HG02943 (cell line): ENCODE measurements around the gene XAB2.

Source experiments
- ATAC-seq: cut with Tn5 transposase; IDR thresholded peaks from one replicate; pipeline ENCODE4 v1.9.1; 2021; ENCODE audit warnings: mild to moderate bottlenecking, low read depth, moderate library complexity; ENCODE audit not compliant: unreplicated experiment

The XAB2 gene

DNA sequence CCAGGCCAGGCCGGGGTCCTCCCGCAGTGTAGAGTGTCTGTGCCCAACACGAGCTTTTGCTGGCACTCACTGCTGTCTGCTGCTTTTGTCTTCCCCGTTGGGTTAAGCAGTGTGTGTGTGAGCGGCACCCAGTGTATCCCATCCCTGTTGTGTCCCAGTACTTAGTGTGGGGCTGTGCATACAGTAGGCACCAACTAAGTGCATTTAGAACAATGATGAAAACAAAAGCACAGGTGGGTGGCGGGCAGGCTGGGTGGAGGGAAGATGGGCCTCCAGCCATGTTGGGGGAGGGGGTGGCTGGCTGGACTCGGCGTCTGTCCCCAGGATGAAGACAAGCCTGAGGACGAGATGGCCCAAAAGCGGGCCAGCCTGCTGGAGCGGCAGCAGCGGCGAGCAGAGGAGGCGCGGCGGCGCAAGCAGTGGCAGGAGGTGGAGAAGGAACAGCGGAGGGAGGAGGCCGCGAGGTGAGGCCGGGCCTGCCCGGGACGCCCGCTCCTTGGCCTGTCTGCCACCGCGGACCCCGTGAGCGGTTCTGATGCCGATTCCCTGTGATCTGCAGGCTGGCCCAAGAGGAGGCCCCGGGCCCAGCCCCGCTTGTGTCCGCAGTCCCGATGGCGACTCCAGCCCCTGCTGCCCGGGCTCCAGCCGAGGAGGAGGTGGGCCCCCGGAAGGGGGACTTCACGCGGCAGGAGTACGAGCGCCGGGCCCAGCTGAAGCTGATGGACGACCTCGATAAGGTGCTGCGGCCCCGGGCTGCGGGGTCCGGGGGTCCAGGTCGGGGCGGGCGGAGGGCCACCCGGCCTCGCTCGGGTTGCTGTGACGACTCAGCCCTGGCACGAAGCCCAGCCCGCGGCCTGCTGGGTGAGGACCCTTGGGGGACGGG is 14.2 kb downstream of the XAB2 start:
- no peak for ATAC-seq

- no peak for ATAC-seq
These were observed 16.8 kb downstream of the XAB2 start for GRCh38 chr19:7612282-7613274.

DNA sequence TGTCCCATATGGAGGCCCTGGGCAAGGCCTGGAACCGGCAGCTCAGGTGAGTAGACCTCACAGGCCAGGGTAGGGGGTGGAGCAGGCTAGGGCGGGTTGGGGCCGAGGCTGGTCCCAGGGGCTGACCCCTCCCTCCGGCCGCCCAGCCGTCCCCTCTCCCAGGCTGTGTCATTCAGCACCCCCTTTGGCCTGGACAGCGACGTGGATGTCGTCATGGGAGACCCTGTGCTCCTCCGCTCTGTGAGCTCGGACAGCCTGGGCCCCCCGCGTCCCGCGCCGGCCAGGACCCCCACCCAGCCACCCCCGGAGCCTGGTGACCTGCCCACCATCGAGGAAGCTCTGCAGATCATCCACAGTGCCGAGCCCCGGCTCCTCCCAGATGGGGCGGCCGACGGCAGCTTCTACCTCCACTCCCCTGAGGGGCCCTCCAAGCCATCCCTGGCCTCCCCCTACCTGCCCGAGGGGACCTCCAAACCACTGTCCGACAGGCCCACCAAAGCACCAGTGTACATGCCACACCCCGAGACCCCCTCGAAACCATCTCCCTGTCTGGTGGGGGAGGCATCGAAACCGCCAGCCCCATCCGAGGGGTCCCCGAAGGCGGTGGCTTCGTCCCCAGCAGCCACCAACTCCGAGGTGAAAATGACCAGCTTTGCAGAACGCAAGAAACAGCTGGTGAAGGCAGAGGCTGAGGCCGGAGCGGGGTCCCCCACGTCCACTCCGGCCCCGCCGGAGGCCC is 17.6 kb downstream of the XAB2 start:
- no peak for ATAC-seq

GRCh38 chr19:7610491-7611240 is 18.7 kb downstream of the XAB2 start:
- no peak for ATAC-seq

- ATAC-seq = no peak
These were observed 21.3 kb downstream of the XAB2 start for GRCh38 chr19:7607874-7608560.

DNA sequence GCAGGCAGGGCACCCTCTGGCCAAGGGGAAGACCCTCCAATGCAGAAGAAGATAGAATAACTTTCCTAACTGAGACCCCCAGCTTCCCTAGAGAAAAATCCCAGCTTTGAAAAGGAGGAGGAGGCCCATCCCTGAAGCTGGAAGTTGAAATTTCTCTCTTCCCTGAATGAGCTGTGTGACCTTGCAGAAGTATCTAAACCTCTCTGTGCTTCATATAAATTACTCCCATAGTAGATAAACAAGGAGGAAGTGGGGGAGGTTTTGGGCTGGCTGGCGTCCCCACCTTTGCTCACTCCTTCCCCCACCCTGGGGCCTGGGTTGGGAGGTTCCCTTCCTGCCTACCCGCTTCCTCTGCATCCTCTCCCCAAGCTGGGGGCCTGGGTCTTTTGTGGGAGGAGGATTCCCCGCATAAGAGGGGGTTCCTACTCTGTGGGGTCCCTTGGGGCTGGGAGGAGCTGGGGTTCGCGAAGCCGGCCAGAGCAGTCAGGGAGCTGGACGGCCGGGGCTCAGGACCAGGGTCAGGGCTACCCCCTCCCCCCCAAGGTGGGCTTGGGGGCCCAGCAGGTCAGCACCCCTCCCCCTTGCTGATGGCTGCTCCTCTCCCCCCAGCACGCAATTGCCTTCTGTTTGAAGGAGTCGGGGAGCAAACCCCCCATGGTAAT is 22.0 kb downstream of the XAB2 start:
- ATAC-seq = no peak

DNA sequence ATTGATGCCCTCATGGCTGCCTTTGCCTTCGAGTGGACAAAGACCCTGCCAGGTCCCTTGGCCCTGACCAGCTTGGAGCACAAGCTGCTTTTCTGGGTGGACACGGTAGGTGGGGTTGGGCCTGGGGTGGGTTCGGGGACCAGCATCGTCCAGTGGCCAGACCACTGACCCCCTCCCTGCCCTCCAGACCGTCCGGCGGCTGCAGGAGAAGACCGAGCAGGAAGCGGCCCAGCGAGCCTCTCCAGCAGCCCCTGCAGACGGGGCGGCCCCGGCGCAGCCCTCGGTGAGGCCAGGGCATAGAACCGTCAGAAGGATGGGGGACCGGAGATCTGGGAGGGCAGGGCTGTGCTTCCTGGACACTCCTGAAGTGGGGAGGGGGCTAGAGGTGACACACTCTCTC is 23.1 kb downstream of the XAB2 start:
- no peak for ATAC-seq

DNA sequence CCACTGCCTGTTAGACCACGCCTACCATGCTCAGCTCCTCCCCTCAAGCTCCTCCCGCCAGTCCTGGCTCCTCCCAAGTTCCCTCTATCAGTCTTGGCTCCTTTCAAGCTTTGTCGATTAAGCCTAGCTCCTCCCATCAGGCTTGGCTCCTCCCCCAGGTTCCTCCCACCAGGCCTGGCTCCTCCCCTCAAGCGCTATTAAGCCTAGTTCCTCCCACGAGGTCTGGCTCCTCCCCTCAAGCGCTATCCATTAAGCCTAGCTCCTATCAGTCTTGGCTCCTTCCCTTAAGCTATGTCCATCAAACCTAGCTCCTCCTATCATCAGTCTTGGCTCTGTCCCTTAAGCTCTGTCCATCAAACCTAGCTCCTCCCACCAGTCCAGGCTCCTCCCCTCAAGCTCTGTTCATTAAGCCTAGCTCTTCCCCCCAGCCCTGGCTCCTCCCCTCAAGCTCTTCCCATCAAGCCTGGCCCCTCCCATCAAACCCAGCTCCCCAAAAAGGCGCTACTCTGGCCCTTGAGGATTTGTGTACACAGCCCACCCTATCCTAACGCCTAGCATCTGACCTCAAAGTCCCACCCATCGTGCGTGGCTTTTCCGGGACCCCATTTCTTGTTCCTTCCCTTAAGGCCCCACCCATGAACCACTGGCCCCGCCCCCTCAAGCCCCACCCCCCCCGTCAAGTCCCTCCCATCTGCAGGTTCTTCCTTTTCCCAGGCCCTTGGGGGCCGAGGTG is 23.7 kb downstream of the XAB2 start:
- ATAC-seq = no peak

- ATAC-seq = no peak
These were observed 25.4 kb downstream of the XAB2 start for GRCh38 chr19:7603919-7604318.

- no peak for ATAC-seq
These were observed 26.3 kb downstream of the XAB2 start for GRCh38 chr19:7602935-7603497.

GRCh38 chr19:7602240-7602934 is 27.0 kb downstream of the XAB2 start:
- ATAC-seq = no peak

DNA sequence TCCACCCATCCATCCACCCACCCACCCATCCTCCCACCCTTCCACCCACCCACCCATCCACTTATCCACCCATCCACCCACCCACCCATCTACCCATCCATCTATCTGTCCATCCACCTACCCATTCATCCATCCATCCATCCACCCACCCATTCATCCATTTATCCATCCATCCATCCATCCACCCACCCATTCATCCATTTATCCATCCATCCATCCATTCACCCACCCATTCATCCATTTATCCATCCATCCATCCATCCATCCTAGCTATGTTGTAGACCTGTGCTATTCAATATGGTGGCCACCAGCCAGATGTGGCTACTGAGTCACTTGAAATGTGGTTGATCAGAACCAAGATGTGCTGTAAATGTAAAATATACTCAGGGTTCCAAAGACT is 28.6 kb downstream of the XAB2 start:
- no peak for ATAC-seq

- no peak for ATAC-seq
These were observed 31.2 kb downstream of the XAB2 start for GRCh38 chr19:7598180-7598579.

- no peak for ATAC-seq
These were observed 31.7 kb downstream of the XAB2 start for GRCh38 chr19:7597689-7598088.

GRCh38 chr19:7596211-7596937 is 33.0 kb downstream of the XAB2 start:
- ATAC-seq = no peak

- ATAC-seq = no peak
These were observed 33.7 kb downstream of the XAB2 start, which contains the start of gene CAMSAP3 for GRCh38 chr19:7595466-7596133. Gene CAMSAP3 (plus strand): TSS chr19:7595863. CDS start chr19:7596003, 140 bp downstream.
